Frontal cortex (tissue), 4 donors: ENCODE measurements around the gene KRTAP4-4. TPM values are rescaled to one million over a fixed set of nuclear protein-coding genes. Genes with fewer than 3 reads are reported as not detected.
"Not testable (repeated sequence)": the region's sequence is repeated elsewhere in the genome, so short reads cannot be mapped to it uniquely, and the experiment has no call there.

Source experiments
- DNase-seq, 2 donors: peaks; one replicate each; pipeline ENCODE4 v3.0.0; 2012; ENCODE audit warnings: low spot score in 2 of 2
- FAIRE-seq: peaks from 2 replicates; lab custom pipeline; 2012; peaks lifted over from hg19 to GRCh38; lab: Jason Lieb, UNC
- small RNA-seq: library from RNA; depleted of rRNA; stranded (forward); fragments of <200 nt; gene quantifications from one replicate; pipeline ENCODE3, GENCODE V24; 2014
- total RNA-seq: library from RNA; depleted of rRNA; stranded (reverse); fragments of >200 nt; gene quantifications from one replicate; pipeline ENCODE4 v1.2.3, GENCODE V29; 2014
- donor health status: control.
- donor health status: control.
- donor health status: control.

KRTAP4-4 gene
- total RNA-seq, 1 donor from 2014 or later: not detected

DNA sequence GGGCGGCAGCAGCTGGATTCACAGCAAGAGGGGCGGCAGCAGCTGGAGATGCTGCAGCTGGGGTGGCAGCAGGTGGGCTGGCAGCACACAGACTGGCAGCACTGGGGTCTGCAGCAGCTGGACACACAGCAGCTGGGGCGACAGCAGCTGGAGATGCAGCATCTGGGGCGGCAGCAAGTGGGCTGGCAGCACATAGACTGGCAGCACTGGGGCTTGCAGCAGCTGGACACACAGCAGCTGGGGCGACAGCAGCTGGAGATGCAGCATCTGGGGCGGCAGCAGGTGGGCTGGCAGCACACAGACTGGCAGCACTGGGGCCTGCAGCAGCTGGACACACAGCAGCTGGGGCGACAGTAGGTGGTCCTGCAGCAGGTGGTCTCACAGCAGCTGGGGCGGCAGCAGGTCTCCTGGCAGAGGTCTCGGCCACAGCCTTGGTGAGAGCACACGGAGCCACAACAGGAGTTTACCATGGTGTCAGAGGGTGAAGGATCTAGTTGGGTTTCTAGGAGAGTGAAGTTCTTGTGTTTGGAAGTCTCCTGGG, 42.6 kb downstream of the KRTAP4-4 start, which contains the start of gene KRTAP4-11:
KRTAP4-11 (minus strand) TSS at position 528 of the 541 bp plus-strand sequence; CDS start at position 470, 58 bp downstream.
- FAIRE-seq: not testable (repeated sequence)

GRCh38 chr17:41116297-41116696, 44.3 kb downstream of the KRTAP4-4 start:
- FAIRE-seq: no peak
- no peak for DNase-seq

More for the DNA sequence above, 42.6 kb downstream of the KRTAP4-4 start, which contains the start of gene KRTAP4-11:
- DNase-seq: not testable (repeated sequence)

GRCh38 chr17:41111151-41111885, 49.2 kb downstream of the KRTAP4-4 start:
- DNase-seq (no peak), FAIRE-seq (no peak)

Small RNAs within 50 kb of the gene (small RNA-seq; reads per million reads assigned to genes)
- gene KRTAP4-17P: not detected

Other genes with a start within 250 kb of the KRTAP4-4 start
- 0.41 TPM for gene KRT23, start 223.1 kb downstream of the KRTAP4-4 start, total RNA-seq
- gene KRT39, start 193.8 kb downstream of the KRTAP4-4 start, total RNA-seq: not detected
- not detected for gene KRT40, start 176.4 kb downstream of the KRTAP4-4 start, total RNA-seq
- not detected for gene KRTAP3-3, start 166.6 kb downstream of the KRTAP4-4 start, total RNA-seq
- gene KRTAP3-2, start 160.8 kb downstream of the KRTAP4-4 start, total RNA-seq: not detected
- gene KRTAP3-1, start 151.6 kb downstream of the KRTAP4-4 start, total RNA-seq: not detected
- gene KRTAP1-5, start 133.5 kb downstream of the KRTAP4-4 start, total RNA-seq: not detected
- gene KRTAP1-4, start 130.6 kb downstream of the KRTAP4-4 start, total RNA-seq: not detected
- not detected for gene KRTAP1-3, start 125.9 kb downstream of the KRTAP4-4 start, total RNA-seq
- gene KRTAP1-1, start 119.3 kb downstream of the KRTAP4-4 start, total RNA-seq: not detected
- gene KRTAP2-1, start 113.4 kb downstream of the KRTAP4-4 start, total RNA-seq: not detected
- gene KRTAP2-2, start 105.5 kb downstream of the KRTAP4-4 start, total RNA-seq: not detected
- gene KRTAP2-3, start 100.6 kb downstream of the KRTAP4-4 start, total RNA-seq: not detected
- gene KRTAP2-4, start 94.9 kb downstream of the KRTAP4-4 start, total RNA-seq: not detected
- not detected for gene KRTAP4-7, start 76.6 kb downstream of the KRTAP4-4 start, total RNA-seq
- not detected for gene KRTAP4-8, start 62.6 kb downstream of the KRTAP4-4 start, total RNA-seq
- not detected for gene KRTAP4-16, start 58.5 kb downstream of the KRTAP4-4 start, total RNA-seq
- gene KRTAP4-9, start 55.4 kb downstream of the KRTAP4-4 start, total RNA-seq: not detected
- gene KRTAP4-11, start 42.4 kb downstream of the KRTAP4-4 start, total RNA-seq: not detected
- gene KRTAP4-12, start 36.6 kb downstream of the KRTAP4-4 start, total RNA-seq: not detected
- not detected for gene KRTAP4-6, start 20.2 kb downstream of the KRTAP4-4 start, total RNA-seq
- gene KRTAP4-5, start 10.9 kb downstream of the KRTAP4-4 start, total RNA-seq: not detected
- not detected for gene KRTAP4-3, start 7.5 kb upstream of the KRTAP4-4 start, total RNA-seq
- gene KRTAP4-2, start 17.5 kb upstream of the KRTAP4-4 start, total RNA-seq: not detected
- gene KRTAP4-1, start 24.2 kb upstream of the KRTAP4-4 start, total RNA-seq: not detected
- gene KRTAP9-1, start 29.1 kb upstream of the KRTAP4-4 start, total RNA-seq: not detected
- gene KRTAP9-2, start 65.9 kb upstream of the KRTAP4-4 start, total RNA-seq: not detected
- gene KRTAP9-3, start 71.7 kb upstream of the KRTAP4-4 start, total RNA-seq: not detected
- gene KRTAP9-8, start 77.3 kb upstream of the KRTAP4-4 start, total RNA-seq: not detected
- gene KRTAP9-4, start 88.9 kb upstream of the KRTAP4-4 start, total RNA-seq: not detected
- gene KRTAP9-9, start 94.6 kb upstream of the KRTAP4-4 start, total RNA-seq: not detected
- not detected for gene KRTAP9-6, start 104.6 kb upstream of the KRTAP4-4 start, total RNA-seq
- gene KRTAP9-7, start 115.0 kb upstream of the KRTAP4-4 start, total RNA-seq: not detected
- gene KRTAP29-1, start 142.1 kb upstream of the KRTAP4-4 start, total RNA-seq: not detected
- gene KRTAP16-1, start 148.6 kb upstream of the KRTAP4-4 start, total RNA-seq: not detected
- not detected for gene KRTAP17-1, start 155.0 kb upstream of the KRTAP4-4 start, total RNA-seq
- gene KRT33A, start 190.1 kb upstream of the KRTAP4-4 start, total RNA-seq: not detected
- not detected for gene KRT33B, start 209.1 kb upstream of the KRTAP4-4 start, total RNA-seq
- 0.41 TPM for gene KRT34, start 221.6 kb upstream of the KRTAP4-4 start, total RNA-seq
- 1.2 TPM for gene KRT31, start 236.9 kb upstream of the KRTAP4-4 start, total RNA-seq